ENCODE measurements around the gene MT1A.

DNA sequence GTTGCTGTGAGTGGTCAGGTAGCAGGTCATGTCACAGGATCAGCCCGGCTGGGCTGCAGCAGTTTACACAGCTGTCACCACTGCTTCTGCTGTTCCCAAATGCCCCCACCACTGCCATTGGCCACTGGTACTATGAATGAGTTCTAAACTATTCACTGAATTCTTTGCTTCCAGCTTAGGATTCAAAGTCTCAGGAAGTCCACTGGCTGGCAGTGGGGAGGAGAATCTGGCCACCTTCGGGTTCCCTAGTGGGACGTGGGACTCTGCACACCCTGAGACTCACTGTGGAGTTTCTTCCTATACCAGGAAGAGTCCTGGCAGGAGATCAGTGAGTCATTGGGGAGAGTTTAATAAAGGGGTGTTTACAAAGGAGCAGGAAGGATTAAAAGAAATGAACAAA is 50.7 kb downstream of the MT1A start:
- TF ChIP-seq CTCF (IDR thresholded peaks at IDR 0.05; ENCODE audit: poor library complexity, severe bottlenecking), result no peak
- TF ChIP-seq EP300 (conservative IDR thresholded peaks at IDR 0.05; ENCODE audit: poor library complexity, severe bottlenecking), result no peak
- TF ChIP-seq RAD21 (conservative IDR thresholded peaks at IDR 0.05), result no peak
